Right atrium auricular region (tissue), 2 donors: Measurements from ENCODE around the gene EMP3. TPM values are rescaled to one million over a fixed set of nuclear protein-coding genes. Genes with fewer than 3 reads are reported as not detected.
"Not testable (repeated sequence)": the region's sequence is repeated elsewhere in the genome, so short reads cannot be mapped to it uniquely, and the experiment has no call there.

ENCODE experiments used
- DNase-seq: peaks from one replicate; pipeline ENCODE4 v3.0.0-alpha.2; 2019; ENCODE audit warnings: low spot score
- H3K27ac ChIP-seq, 2 donors: fragments of 200-600 bp; sonication (generic); 1 replicate in 1 of 2; 2 replicates in 1 of 2; pipeline ENCODE4 v1.5.1; 2016 to 2019
- H3K27me3 ChIP-seq, 2 donors: fragments of 200-600 bp; sonication (generic); one replicate each; pipeline versions ENCODE4 v1.5.1 to v1.6.0; 2017 to 2019
- H3K36me3 ChIP-seq: fragments of 200-600 bp; sonication (generic); one replicate; pipeline ENCODE4 v1.5.1; 2016
- H3K4me1 ChIP-seq, 2 donors: fragments of 200-600 bp; sonication (generic); one replicate each; pipeline versions ENCODE4 v1.5.1 to v1.6.0; 2017 to 2019
- H3K4me3 ChIP-seq, 2 donors: fragments of 200-600 bp; sonication (generic); 1 replicate in 1 of 2; 2 replicates in 1 of 2; pipeline ENCODE4 v1.5.1; 2017 to 2019; ENCODE audit warnings: mild to moderate bottlenecking in 1 of 2, moderate library complexity in 1 of 2
- H3K9me3 ChIP-seq, 2 donors: fragments of 200-600 bp; sonication (generic); one replicate each; pipeline ENCODE4 v1.5.1; 2019
- CTCF ChIP-seq, 2 donors: fragments of 200-600 bp; sonication (generic); IDR thresholded peaks; one replicate each; pipeline ENCODE4 v1.5.1; 2019; ENCODE audit warnings: antibody characterized with exemption in 2 of 2
- total RNA-seq, 2 donors: library from RNA; depleted of rRNA; stranded (reverse); fragments of >200 nt; gene quantifications; one replicate each; pipeline ENCODE4 v1.1.0, GENCODE V29; 2016

The EMP3 gene
- total RNA-seq, 2 donors from 2014 or later: 16.9 to 95.9 TPM

DNA sequence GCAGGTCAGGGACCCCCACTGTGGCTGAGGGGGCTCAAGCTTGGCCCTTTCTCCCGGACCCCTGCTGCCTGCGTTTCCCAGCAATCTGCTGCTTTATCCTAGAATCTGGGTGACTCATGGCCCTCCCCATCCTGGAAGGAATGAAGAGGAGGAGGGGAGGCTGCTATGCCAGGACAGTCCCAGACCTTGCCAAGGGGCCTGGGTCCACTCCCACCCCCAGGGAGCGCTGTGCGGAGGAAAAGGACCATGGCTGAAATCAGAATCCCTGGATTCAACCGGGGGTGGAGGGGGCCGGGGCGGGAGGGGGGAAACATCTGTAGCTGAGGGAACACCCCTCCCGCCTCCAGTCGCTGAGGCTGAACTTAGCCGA, 35.0 kb upstream of the EMP3 start:
- Histone ChIP-seq H3K4me3 (peak overlapping the region in 1 of 2 donors; percentile 51), H3K4me1 (peaks cover 0 to 12% of the 10 kb centered on the region in 2 donors), H3K9me3 (peaks cover 0 to 12% of the 10 kb centered on the region in 2 donors), H3K36me3 (no peaks in the 10 kb centered on the region), H3K27me3 (no peaks in the 10 kb centered on the region), H3K27ac (no peak overlapping the region)
- DNase-seq: no peak
- no peak for TF ChIP-seq CTCF (IDR thresholded peaks at IDR 0.05)

DNA sequence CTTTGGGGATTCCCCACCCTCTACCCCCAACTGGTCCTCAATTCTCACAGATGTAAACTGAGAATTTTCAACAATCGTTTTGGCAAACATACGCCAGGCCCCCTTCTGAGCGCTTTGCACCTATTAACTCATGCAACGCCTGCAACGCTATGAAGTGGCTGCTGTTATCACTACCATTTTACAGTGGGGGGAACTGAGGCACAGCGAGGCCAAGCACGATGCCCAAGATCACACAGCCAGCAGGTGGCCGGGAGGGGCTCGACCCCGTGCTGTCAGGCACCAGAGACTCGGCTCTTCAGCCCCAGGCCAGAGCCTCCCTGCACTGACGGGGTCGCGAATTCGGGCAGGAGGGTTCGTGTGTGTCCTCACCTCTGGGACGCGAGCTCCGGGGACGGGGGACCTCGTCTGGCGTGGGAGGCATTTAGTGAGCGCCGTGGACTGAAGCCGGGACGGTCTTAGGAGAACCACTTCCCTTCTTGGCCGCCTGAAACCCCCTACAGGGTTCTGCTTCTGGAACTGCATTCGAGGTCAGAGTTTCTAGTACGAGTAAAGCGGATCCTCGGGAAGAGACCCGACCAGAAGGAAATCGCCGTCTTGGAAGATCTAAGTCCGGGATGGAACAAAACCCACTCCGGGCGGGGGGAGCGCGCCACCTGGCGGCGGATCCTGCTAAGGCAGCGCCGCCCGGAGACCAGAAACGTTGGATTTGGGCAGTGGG, 34.4 kb upstream of the EMP3 start:
- H3K4me1 ChIP-seq: peaks cover 0 to 12% of the 10 kb centered on the region in 2 donors
- H3K36me3 ChIP-seq: no peaks in the 10 kb centered on the region
- peak overlapping the region in 1 of 2 donors; percentile 58 for H3K27ac ChIP-seq
- TF ChIP-seq CTCF (IDR thresholded peaks at IDR 0.05): peak; percentile 96 to 99
- H3K9me3 ChIP-seq: peaks cover 0 to 12% of the 10 kb centered on the region in 2 donors
- peak overlapping the region; percentile 24 to 51 for H3K4me3 ChIP-seq
- peak; percentile 90 for DNase-seq
- no peaks in the 10 kb centered on the region for H3K27me3 ChIP-seq

- H3K27ac ChIP-seq, DNase-seq, H3K36me3 ChIP-seq, H3K27me3 ChIP-seq, H3K9me3 ChIP-seq: not testable (repeated sequence)
- peaks cover 0 to 12% of the 10 kb centered on the region in 2 donors for H3K4me1 ChIP-seq
- peak overlapping the region in 1 of 2 donors; percentile 51 for H3K4me3 ChIP-seq
Measured at GRCh38 chr19:48291489-48291815, 33.9 kb upstream of the EMP3 start.

DNA sequence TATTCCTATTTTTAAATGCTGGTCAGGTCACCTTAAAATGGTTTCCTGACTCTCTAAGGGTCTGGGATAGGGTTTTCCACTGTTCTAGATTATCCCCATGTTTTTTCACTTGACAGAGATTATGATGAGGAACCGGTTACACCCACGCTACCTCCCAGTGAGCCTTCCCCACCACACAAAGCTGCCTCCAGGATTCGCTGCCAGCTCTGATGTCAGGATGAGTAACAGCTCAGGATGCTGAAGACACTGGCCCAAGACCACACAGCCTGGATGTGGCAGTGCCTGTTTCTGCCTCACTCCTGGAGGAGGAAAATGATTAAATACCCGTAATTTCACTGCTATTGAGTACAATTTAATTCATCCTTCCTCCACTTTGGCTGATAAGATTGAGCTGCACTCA, 32.6 kb upstream of the EMP3 start:
- H3K36me3 ChIP-seq: no peaks in the 10 kb centered on the region
- no peak for DNase-seq
- no peak overlapping the region for H3K27ac ChIP-seq
- no peak for TF ChIP-seq CTCF (IDR thresholded peaks at IDR 0.05)
- peaks cover 0 to 12% of the 10 kb centered on the region in 2 donors for H3K4me1 ChIP-seq
- H3K4me3 ChIP-seq: no peak overlapping the region
- no peaks in the 10 kb centered on the region for H3K9me3 ChIP-seq
- no peaks in the 10 kb centered on the region for H3K27me3 ChIP-seq

DNA sequence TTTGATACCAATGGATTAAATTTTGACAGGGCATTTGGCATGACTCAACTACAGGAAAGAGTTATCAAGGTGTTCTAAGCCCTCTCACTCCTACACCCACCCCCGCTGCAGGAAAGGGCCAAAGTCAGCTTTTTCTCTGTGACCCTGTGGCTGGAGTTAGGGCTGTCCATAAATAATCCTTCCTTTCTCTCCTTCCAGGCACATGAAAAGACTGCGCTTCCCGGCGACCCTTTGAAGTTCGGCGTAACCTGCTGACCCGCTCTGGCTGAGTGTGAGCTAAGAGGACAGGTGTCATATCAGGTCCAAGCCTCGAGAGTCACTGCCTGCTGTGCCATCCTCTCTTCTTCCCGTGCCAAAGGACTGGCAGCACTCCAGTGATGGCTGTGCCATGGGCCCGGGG, 29.9 kb upstream of the EMP3 start:
- no peaks in the 10 kb centered on the region for H3K27me3 ChIP-seq
- H3K9me3 ChIP-seq: no peaks in the 10 kb centered on the region
- no peak for TF ChIP-seq CTCF (IDR thresholded peaks at IDR 0.05)
- H3K36me3 ChIP-seq: no peaks in the 10 kb centered on the region
- no peak overlapping the region for H3K4me3 ChIP-seq
- H3K27ac ChIP-seq: no peak overlapping the region
- DNase-seq: no peak
- peaks cover 0 to 9% of the 10 kb centered on the region in 2 donors for H3K4me1 ChIP-seq

DNA sequence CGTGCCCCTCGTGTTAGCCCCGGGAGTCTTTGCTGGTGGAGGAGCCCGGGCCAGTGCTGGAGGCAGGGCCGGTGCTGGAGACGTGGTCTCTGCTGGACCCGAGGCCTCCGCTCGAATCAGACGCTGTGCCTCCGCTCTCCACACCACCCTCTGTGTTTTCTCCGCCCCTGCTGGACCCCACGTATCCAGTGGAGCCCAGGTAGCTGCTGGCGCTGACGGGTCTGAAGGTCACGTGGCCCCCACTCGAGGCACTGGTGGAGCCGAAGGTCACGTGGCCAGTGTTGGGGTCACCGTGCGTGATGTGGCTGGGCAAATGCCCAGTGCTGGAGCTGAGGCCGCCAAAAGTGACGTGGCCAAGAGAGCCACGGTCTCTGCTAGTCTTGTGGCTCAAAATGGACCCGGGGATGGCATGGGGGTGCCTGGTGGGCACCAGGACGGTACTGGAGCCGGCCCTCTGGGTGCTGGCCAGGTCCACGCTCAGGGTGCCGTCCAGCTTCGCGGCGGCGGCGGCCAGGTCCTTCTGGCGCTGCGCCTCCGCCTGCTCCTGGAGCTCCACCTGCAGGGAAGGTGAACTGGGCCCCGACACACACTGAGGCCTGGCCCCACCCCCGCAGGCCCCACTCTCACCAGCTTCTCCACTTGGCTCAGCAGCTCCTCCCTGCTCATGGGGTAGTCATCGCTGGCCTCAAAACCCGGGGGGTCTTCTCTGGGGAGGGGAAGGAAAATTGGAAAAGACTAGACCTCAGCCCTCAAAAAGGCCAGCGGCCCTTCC, 28.2 kb upstream of the EMP3 start:
- Histone ChIP-seq H3K4me3 (no peak overlapping the region), H3K27me3 (no peaks in the 10 kb centered on the region), H3K36me3 (no peaks in the 10 kb centered on the region), H3K4me1 (no peaks in the 10 kb centered on the region), H3K9me3 (no peaks in the 10 kb centered on the region), H3K27ac (no peak overlapping the region)
- TF ChIP-seq CTCF (IDR thresholded peaks at IDR 0.05): no peak
- no peak for DNase-seq
